GM10847 (cell line): ENCODE measurements around the gene DCST2.

Source experiments
- POLR2A ChIP-seq: IDR thresholded peaks from 2 replicates; pipeline ENCODE4 v1.6.1; 2011; ENCODE audit not compliant: insufficient read length; ENCODE audit errors: extremely low read depth

The DCST2 gene

GRCh38 chr1:154996966-154997701 is 36.4 kb downstream of the DCST2 start:
- no peak for TF ChIP-seq POLR2A

DNA sequence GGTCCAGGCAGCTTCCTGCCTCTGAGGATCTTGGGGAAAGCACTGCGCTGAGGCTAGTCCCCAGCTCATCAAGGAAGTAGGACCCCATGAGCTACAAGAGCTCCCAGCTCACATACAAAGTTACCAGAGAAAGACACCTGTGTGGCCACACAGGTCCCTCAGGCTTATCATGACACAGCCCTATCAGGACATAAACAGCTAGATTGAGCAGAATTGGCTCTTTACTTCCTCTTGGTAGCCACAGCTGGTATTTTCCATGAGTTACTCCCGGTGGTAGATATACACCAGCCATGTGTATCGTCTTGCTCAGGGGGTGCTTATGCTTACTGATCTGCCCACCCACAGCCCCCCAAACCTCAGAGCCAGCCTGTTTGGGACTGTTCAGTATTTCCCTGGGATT is 39.0 kb downstream of the DCST2 start:
- no peak for TF ChIP-seq POLR2A

- TF ChIP-seq POLR2A, result no peak
Observed at GRCh38 chr1:154994269-154994587, 39.4 kb downstream of the DCST2 start.

DNA sequence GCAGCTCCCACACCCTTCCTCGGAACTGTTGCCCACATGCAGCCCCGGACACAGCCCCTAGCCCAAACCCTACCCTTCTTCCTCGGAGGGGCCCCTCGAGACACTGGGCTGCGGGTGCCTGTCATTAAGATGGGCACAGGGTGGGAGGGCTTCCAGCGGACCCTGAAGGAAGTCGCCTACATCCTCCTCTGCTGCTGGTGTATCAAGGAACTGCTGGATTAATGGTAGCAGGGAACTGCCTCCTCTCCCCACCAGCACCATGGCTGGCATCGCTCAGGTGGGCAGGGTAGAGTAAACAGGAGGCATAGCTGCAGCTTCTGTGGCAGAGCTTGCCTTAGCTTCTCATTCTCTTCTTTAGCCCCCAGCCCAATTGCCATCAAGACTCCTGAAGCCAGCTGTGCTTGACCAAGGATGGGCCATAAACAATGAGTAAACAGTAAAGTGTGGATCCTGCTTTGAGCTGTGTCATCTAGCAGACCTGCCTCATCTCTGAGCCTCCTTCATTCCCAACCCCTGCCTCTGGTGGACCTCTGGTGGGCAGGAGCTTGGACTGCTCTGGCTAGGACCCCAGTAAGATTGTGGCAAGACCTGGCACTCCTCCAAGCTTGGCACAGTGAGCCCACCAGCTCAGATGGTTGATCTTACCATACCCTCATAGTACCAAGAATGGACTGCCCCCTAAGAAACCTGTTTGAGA is 39.9 kb downstream of the DCST2 start, which contains the start of gene LENEP:
TSS of gene LENEP (plus strand) at position 15 of the 697 bp plus-strand sequence. CDS start at position 37, 22 bp downstream.
- no peak for TF ChIP-seq POLR2A

GRCh38 chr1:154992721-154993571 is 40.6 kb downstream of the DCST2 start:
- TF ChIP-seq POLR2A, result no peak

GRCh38 chr1:154990276-154990675 is 43.3 kb downstream of the DCST2 start:
- TF ChIP-seq POLR2A, result no peak

DNA sequence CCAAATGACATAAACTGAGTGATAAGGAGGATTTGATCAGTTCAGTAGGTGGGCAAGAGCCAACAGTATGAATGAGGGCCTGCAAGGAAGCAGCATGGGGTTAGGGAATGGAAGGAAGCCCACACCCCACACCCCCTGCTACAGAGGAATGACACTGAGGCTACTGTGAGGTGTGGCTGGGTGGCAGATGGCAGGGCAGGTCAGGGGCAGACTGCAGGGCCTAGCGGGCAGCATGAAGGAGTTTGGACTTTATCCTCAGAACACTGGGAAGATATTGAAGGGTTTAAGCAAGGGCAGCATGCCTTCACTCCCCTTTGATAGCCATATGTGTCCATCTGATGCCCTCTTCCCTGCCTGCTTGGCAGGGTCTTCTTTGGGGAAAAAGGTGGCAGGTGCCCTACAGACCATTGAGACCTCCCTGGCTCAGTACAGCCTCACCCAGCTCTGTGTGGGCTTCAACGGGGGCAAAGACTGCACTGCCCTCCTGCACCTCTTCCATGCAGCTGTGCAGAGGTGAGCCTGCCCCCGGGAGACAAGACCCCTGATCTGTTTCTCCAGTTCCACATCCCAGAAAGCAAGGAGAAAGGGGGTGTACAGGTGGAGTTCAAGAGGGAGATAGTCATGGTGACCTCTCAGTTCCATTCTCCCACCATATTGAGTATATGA is 44.3 kb downstream of the DCST2 start:
- no peak for TF ChIP-seq POLR2A

DNA sequence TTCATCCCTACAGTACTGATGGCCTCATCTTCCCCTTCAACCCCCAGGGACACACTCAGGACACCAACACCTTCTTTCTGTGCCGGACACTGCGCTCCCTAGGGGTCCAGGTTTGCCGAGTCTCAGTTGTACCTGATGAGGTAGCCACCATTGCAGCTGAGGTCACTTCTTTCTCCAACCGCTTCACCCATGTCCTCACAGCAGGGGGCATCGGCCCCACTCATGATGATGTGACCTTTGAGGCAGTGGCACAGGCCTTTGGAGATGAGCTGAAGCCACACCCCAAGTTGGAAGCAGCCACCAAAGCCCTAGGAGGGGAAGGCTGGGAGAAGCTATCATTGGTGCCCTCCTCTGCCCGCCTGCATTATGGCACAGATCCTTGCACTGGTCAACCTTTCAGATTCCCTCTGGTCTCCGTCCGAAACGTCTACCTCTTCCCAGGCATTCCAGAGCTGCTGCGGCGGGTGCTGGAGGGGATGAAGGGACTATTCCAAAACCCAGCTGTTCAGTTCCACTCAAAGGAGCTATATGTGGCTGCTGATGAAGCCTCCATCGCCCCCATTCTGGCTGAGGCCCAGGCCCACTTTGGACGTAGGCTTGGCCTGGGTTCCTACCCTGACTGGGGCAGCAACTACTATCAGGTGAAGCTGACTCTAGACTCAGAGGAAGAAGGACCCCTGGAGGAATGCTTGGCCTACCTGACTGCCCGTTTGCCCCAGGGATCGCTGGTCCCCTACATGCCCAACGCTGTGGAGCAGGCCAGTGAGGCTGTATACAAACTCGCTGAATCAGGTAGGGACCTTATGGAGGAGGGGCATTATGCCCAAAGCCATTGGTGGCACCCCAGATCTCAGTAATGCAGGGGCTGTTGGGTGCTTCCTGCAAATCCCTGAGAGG is 45.3 kb downstream of the DCST2 start:
- TF ChIP-seq POLR2A, result no peak

GRCh38 chr1:154987326-154987725 is 46.3 kb downstream of the DCST2 start:
- TF ChIP-seq POLR2A, result no peak

GRCh38 chr1:154983776-154984466 is 49.7 kb downstream of the DCST2 start:
- no peak for TF ChIP-seq POLR2A

DNA sequence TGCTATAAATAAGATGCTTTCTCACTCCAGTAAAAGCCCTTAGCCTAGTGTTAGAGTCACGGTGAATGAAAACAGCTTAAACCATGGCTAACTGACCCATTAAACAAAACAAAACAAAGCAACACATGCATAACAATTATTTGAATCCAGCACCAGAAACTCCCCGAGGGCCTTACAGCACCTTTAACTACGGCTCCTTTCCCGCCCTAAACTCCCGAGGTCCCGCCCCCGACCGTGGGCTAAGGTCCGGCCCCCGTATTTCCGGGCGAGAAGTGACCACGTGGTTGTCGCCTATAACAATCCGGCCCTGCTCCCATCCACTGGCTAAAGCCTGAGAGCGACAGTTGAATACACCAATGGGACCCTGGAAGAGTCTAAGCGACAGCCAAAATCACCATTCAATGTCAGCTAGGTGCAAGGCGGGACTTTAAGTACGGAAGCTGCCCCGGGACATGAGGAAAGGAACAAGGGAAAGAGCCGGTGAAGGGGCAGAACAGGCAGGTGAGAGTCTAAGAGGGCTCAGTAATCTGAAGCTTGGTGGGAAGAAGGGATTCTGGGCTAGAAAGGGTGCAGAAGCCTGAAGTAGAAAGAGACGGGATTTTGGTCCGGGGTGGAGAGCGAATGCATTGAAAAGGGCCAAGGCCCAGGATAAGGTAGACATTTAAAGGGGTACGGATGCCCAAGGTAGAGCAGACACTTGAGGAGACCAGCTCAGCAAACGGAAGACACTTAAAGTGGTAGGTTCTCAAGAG is 50.5 kb downstream of the DCST2 start, which contains the start of gene FLAD1:
TSS of gene FLAD1 (plus strand) at position 448 of the 752 bp plus-strand sequence. CDS start 351 bp downstream, outside the sequence.
- no peak for TF ChIP-seq POLR2A

GRCh38 chr1:154982341-154982740 is 51.2 kb downstream of the DCST2 start:
- no peak for TF ChIP-seq POLR2A

DNA sequence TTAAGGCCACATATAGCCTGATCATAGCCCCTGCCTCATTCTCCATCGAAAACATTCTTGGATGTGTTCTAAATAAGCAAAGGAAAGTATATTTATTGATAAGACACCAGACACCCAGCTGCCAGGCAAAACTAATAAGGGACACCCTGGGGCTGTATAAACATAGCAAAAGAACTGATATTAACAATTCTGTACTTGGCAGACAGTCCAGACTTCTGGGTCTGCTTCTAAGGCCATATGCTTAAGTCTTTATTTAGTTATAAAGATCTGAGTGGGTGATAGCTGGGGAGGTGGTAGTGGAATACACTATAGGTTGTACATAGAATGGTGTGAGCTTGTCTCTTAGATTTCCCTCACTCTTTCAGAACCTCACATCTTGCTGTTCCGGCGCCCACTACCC is 55.2 kb downstream of the DCST2 start:
- no peak for TF ChIP-seq POLR2A
